ENCODE data around the gene RNASE8. TPM values are rescaled to one million over a fixed set of nuclear protein-coding genes. Genes with fewer than 3 reads are reported as not detected.

The RNASE8 gene
- total RNA-seq, 1 donor from 2014 or later, result not detected

DNA sequence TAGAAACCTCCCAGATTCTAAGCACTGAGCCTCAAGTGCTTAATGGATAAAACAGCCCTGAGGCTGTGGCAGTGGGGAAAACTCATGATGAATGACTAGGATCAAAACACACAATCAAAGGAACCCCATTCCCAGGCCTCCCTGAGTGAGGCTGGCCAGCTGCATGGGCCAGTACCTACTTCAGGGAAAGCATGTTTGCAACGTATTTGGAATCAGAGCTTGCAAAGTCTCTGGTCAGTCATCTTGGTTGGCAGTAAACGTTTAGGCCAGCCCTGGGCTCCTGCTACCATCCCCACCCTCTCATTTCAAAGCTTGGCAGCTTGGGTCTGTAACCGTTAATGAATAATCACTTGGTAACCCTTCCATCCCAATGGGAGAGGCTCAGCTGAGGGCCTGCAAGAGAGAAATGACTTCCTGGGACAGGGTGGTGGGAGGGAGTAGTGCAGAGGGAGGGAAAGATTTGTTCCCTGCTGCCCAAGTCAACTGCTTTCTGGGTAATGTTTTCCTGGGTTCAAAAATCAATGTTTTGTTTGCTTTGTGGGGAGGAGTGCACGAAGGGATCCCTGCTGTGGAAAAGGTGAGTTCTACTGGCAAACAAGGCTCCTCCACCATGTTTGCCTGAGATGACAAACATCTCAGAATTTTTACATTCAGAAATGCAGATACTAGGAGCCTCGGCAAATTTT lies 2.0 kb upstream of the RNASE8 start:
- DNase-seq (ENCODE audit: low spot score), result no peak
- Mint-ChIP-seq H3K9me3 (ENCODE audit: low read depth) (no peaks in the 10 kb centered on the region), H3K4me1 (ENCODE audit: low read depth) (peaks cover 24% of the 10 kb centered on the region), H3K27ac (ENCODE audit: unreplicated experiment) (no peak overlapping the region), H3K27me3 (ENCODE audit: low read depth) (no peaks in the 10 kb centered on the region), H3K36me3 (ENCODE audit: low read depth) (no peaks in the 10 kb centered on the region), H3K4me3 (ENCODE audit: unreplicated experiment) (no peak overlapping the region)
- TF ChIP-seq, protein P1, sequence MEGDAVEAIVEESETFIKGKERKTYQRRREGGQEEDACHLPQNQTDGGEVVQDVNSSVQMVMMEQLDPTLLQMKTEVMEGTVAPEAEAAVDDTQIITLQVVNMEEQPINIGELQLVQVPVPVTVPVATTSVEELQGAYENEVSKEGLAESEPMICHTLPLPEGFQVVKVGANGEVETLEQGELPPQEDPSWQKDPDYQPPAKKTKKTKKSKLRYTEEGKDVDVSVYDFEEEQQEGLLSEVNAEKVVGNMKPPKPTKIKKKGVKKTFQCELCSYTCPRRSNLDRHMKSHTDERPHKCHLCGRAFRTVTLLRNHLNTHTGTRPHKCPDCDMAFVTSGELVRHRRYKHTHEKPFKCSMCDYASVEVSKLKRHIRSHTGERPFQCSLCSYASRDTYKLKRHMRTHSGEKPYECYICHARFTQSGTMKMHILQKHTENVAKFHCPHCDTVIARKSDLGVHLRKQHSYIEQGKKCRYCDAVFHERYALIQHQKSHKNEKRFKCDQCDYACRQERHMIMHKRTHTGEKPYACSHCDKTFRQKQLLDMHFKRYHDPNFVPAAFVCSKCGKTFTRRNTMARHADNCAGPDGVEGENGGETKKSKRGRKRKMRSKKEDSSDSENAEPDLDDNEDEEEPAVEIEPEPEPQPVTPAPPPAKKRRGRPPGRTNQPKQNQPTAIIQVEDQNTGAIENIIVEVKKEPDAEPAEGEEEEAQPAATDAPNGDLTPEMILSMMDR (IDR thresholded peaks at IDR 0.05), result no peak

DNA sequence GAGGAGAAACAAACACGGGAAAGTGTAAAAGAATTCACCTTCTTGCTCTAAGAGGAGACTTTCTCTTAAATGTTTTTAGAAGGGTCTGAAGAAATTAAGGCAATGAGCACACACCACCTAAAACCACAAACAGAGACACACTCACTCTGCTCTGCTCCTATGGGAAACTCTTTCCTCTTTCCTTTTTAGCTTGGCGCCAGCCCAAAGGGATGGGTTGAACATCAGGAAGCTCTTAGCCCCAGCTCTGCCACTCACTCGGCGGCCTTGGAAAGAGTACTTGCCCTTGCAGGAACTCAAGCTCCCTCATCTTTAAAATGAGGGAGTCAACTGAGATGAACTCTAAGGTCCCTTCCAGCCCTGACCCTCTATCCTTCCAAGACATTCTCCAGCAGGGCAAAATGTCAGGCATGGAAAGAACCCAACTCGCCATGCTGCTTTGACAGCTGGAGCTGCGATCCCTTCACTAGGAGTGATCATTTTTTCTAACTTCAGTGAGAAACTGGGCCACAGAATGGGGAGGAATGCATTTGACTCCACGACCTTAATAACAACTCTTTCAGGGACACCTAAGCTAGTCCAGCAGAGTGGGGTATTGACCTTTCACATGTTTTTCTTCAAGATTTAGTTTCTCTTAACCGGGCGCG lies 980 bp upstream of the RNASE8 start:
- DNase-seq (ENCODE audit: low spot score), result no peak
- H3K4me3 Mint-ChIP-seq (ENCODE audit: unreplicated experiment), result no peak overlapping the region
- TF ChIP-seq, protein P1 (IDR thresholded peaks at IDR 0.05), result no peak
- H3K27me3 Mint-ChIP-seq (ENCODE audit: low read depth), result no peaks in the 10 kb centered on the region
- no peak overlapping the region for H3K27ac Mint-ChIP-seq (ENCODE audit: unreplicated experiment)
- peaks cover 25% of the 10 kb centered on the region for H3K4me1 Mint-ChIP-seq (ENCODE audit: low read depth)
- no peaks in the 10 kb centered on the region for H3K9me3 Mint-ChIP-seq (ENCODE audit: low read depth)
- H3K36me3 Mint-ChIP-seq (ENCODE audit: low read depth), result no peaks in the 10 kb centered on the region

DNA sequence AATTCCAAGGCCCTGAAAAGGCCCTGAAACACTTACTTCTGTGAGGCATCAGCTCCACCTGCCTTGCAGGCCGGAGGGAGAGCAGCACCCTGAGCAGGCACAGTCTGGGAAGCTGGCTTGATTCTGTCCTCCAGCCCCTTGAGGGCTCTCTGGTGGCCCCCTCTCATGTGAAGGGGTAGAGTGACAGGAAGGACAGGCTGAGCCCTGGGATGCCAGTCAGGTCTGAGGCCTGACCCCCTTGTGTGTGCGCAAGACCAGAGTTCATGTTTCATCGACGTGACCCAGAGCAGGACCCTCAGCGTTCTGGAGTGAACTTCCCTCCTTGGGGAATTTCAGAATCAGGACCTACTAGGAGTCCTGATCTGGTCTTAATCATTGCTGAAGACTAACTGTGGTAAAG lies 1.3 kb downstream of the RNASE8 start:
- H3K4me1 Mint-ChIP-seq (ENCODE audit: low read depth), result peaks cover 44% of the 10 kb centered on the region
- H3K36me3 Mint-ChIP-seq (ENCODE audit: low read depth), result no peaks in the 10 kb centered on the region
- no peaks in the 10 kb centered on the region for H3K9me3 Mint-ChIP-seq (ENCODE audit: low read depth)
- H3K27me3 Mint-ChIP-seq (ENCODE audit: low read depth), result no peaks in the 10 kb centered on the region
- H3K27ac Mint-ChIP-seq (ENCODE audit: unreplicated experiment), result no peak overlapping the region
- no peak overlapping the region for H3K4me3 Mint-ChIP-seq (ENCODE audit: unreplicated experiment)
- DNase-seq (ENCODE audit: low spot score), result no peak
- TF ChIP-seq, protein P1 (IDR thresholded peaks at IDR 0.05), result no peak

DNA sequence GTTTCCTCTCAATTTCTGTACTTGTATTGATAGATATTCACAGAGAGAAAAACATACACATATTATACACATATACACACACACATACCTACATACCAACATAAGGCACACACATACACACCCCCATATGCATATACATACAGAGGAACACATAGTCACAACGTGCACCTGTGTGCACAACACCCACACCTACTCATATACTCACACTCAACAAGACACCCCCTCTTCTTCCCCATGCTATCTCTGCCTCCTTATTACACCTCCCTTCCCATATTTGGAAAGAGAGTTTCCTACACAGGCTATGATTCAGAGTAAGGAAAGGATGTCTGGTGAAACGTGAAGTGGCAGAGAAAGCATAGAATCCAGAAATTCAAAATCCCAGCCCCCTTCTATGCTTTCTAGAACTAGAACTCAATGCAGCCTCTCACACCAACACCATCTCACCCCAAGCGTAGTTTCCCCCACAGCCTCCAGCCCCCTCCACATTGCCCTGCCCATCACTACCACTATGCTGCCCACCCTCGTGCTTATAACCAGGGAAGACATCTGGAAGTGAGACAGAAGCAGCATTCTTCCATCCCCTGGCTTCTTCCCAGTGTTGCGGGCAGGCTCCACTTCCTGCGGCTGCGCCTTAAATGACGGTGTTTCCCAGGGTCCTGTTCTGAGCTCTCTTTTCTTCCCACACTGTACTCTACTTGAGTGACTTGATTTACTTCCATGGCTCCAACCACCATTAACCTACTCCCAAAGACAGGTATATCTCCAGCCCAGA lies 2.4 kb downstream of the RNASE8 start:
- Mint-ChIP-seq H3K27ac (ENCODE audit: unreplicated experiment) (no peak overlapping the region), H3K9me3 (ENCODE audit: low read depth) (no peaks in the 10 kb centered on the region), H3K4me1 (ENCODE audit: low read depth) (peaks cover 46% of the 10 kb centered on the region), H3K4me3 (ENCODE audit: unreplicated experiment) (no peak overlapping the region), H3K27me3 (ENCODE audit: low read depth) (no peaks in the 10 kb centered on the region), H3K36me3 (ENCODE audit: low read depth) (no peaks in the 10 kb centered on the region)
- TF ChIP-seq, protein P1 (IDR thresholded peaks at IDR 0.05), result no peak
- DNase-seq (ENCODE audit: low spot score), result no peak

DNA sequence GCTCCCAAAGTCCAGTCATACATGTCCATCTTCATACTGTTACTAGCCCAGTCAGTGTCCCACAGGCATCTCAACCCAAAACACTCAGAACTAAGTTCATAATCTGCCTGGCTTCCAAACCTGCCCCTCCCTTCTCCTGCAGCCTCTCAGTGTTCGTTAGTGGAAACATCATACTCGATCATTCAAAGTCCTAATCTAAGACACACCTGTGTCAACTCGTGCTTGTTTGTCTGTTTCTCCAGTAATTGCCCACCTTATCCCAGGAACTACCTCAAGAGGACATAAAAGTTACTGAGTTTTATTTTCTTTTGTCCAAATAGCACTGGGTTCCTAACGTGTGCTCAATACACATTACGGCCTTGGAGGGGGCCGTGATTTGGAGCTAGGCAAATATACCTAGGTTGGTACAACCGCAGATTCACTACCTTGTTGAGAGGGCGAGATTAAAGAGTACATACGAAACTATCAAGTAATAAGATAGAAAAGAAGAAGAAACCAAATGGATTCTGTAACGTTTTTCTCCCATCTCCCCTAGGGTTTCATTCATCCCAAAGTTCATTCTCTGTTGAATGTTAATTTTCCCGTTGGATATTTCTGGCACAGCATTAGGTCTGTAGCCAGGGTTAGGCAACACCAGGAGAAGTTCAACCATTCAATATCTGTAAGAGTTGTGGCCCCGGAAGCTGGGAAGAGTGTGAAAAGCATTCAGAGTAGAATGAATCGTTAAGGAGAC lies 3.2 kb downstream of the RNASE8 start:
- TF ChIP-seq, protein P1 (IDR thresholded peaks at IDR 0.05), result no peak
- Mint-ChIP-seq H3K4me1 (ENCODE audit: low read depth) (peaks cover 46% of the 10 kb centered on the region), H3K36me3 (ENCODE audit: low read depth) (no peaks in the 10 kb centered on the region), H3K4me3 (ENCODE audit: unreplicated experiment) (no peak overlapping the region), H3K27ac (ENCODE audit: unreplicated experiment) (no peak overlapping the region), H3K27me3 (ENCODE audit: low read depth) (no peaks in the 10 kb centered on the region), H3K9me3 (ENCODE audit: low read depth) (no peaks in the 10 kb centered on the region)
- DNase-seq (ENCODE audit: low spot score), result no peak

Data from chondrocyte (in vitro differentiated cells).